KG1 (cell line): ENCODE results near the gene RPTOR.
A peak's percentile ranks its signal among the peaks of the same experiment; 100 is the strongest.

ENCODE experiments used
- DNase-seq: peaks from one replicate; lab custom pipeline; 2025; lab: John Stamatoyannopoulos, UW

The RPTOR gene

DNA sequence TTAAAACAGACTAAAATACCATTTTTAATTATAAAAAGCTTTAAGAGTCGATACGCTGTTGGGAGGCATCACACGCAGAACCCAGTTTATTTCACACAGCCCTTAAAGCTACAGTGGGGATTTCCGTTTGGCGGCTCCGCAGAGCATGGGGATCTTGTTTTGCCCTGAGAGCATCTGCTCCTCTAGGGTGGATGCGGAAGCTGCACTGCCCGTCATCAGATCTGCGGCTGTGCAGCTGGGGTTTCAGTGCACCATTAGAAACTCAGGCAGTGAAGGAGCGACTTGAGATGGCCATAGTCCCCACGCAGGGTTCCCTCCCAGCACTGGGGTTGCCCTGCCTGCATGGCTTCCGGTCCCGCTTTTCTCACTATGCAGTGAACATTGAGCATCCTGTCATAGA is 384.8 kb downstream of the RPTOR start:
- DNase-seq = no peak

DNA sequence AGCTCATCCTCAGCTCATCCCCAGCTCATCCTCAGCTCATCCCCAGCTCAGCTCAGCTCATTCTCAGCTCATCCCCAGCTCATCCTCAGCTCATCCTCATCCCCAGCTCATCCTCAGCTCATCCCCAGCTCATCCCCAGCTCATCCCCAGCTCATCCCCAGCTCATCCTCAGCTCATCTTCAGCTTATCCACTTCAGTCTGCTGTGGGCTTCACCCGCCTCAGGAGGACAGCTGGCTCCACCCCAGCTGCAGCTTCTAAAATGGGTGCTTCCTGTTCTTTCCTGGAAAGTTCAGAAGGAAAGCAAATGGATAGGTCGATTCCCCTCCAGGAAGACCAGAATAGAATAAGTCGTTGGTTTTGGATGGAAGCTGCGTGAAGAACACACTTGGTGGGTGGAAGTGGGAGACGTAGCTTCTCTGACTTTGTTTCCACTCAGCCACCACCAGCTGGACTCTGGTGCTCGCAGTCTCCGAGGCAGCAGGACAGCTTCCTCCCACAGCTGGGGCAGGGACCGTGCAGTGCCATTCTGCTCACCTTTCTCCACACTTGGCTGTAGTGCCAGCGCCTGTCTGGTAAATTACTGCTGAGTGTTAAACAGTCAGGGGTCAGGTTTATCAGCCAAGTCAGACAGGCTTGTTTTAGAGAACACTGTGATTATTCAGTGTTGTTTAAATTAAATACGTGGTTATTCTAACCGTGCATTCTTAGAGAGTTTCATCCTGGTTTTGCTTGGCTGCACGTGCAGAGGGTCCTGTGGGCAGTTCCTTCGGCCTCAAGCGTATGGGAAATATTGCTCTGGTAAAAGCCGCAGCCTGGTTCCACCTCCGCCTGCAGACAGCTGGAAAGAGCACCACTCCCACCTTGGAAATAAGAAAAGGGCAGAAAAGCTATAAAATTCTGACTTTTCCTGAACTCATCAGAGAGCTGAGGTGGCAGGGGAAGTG is 386.0 kb downstream of the RPTOR start:
- DNase-seq = no peak

DNA sequence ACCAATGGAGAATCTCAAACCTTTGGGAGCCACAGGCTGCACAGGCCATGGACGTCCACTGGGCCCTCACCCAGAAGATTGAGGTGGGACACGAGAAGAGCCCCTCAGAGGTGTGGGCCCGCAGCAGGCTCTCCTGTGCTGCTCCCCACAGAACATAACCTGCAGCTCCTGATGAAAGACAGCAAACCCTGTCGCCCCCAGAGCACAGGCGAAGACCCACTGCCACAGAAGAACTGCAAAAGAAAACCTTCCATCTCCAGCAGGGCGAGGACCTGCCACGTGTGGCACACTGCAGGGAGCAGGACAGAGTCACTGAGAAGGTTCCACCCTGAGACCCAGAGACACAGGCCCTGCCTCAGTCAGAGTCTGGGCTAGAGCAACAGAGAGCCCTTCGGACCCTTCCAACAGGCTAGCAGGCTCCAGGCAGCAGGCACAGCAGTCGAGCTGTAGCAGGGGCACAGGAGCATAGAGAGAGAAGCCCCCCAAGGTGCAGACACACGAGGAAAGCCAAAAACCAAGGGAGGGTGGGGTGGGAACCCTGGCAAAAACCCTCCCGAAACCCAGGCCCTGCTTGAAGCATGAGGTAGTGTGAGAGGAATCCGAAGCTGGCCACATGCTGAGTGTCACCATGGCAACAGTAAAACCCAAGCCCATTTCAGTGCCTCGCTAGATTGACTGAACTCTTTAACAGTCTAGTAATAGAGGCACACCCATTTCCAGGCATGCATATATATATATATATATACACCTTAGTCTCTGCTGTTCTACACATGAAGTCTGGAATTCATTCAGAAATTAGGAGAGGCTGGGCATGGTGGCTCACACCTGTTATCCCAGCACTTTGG is 387.0 kb downstream of the RPTOR start:
- DNase-seq = no peak

DNA sequence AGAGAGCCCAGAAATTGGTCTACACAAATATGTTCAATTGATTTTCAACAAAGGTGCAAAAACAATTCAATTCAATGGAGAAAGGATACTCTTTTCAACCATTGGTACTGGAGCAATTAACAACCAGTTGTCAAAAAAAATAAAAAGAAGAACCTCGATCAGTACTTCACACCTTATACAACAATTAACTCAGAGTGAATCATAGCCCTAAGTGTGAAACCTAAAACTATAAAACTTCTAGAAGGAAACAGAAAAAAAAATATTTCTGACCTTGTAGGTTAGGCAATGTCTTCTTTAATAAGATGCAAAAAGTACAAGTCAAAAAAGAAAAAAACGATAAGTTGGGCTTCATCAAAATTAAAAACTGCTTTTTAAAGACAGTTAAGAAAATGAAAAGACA is 390.9 kb downstream of the RPTOR start:
- no peak for DNase-seq

DNA sequence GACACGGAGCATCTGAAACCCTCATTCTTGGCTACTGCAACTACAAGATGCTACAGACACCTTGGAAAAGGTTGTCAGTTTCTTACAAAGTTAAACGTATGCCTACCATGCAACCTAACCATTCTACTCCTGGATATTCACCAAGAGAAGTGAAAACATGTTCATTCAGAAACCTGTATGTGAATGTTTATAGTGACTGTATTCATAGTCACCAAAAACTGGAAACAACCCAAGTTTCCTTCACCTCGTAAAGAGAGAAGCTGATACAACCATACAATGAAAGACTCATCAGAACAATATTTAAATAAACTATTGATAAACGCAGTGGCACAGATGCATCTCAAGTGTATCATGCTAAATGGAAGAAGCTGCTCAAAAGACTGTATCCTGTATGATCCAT is 391.6 kb downstream of the RPTOR start:
- no peak for DNase-seq

DNA sequence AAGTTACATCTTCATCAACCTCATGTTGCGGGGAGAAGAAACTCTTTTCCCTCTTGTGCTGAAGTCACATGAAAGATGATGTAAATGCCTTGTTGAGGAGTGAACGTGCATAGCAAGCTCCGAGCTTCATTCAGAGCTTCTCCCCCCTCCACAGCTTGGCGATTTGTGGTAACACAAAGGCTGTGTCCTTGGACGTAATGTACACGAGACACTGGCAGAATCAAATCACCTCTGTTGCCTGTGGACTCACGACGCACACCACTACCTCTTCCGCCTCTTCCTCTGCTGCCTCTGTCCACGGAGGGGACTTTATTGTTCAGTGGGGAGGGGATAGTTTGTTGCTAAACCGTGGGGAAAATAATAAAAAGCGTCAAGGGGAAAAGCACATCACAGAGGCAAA is 392.1 kb downstream of the RPTOR start:
- DNase-seq = no peak

DNA sequence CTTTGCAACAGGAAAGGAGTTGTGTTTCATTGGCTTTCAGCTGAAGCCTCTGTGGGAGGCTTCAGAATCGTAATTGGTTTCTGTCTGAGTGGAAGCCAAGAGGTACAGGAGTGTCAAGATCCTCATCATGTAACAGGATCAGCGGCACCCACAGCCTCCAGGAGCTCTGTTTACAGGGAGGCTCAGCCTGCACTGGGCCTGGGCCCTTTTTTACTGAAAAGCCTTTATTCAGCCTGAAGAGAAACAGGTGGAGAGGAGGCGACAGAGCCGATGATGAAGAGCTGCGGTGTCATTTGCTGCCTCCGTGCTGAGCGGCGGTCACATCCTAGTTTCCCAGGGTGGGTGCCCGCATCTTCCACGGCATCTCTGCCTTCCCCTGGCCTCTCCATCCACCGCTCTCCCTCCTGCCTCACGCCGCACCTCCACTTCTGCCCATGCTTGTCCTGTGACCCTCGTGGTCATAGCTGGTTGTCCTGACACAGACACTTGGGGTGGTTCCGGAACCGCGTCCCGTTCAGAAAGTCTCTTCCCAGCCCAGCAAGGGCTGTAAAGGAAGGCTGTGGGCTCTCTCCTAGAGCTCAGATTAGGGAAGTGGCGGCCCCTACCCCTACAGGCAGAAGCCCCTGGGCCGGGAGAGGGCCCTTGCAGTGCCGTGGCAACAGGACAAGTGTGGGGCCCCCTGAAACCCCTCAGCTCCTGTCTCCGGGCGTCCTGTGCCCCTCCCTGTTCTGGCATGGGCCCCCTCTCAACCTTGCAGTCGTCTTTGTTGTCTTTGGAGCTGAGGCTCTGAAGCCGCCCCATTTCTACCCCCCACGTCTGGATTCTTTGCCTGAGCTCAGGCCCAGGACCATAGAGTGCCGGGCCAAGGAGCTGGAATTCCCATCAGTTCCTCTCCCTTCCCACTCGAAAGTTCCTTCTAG is 393.1 kb downstream of the RPTOR start:
- no peak for DNase-seq

DNA sequence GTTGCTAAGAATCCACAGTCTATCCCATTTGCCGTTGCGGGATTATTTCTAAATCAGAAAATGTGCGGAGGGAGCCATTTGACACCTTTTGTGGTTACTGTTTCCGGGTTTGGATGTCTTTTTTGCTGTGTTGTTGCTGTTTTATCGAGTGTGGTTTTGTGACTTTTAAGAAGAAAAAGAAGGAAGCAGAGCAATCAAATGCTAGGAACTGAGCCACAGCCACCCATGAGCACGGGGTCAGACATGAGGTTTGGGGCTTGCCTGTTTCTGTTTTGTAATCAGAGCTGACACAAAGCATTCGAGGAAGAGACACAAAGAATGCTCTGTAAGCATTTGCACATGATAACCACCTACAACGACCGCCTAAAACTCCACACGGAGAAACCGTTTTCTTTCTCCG is 393.9 kb downstream of the RPTOR start:
- DNase-seq = peak; percentile 12

DNA sequence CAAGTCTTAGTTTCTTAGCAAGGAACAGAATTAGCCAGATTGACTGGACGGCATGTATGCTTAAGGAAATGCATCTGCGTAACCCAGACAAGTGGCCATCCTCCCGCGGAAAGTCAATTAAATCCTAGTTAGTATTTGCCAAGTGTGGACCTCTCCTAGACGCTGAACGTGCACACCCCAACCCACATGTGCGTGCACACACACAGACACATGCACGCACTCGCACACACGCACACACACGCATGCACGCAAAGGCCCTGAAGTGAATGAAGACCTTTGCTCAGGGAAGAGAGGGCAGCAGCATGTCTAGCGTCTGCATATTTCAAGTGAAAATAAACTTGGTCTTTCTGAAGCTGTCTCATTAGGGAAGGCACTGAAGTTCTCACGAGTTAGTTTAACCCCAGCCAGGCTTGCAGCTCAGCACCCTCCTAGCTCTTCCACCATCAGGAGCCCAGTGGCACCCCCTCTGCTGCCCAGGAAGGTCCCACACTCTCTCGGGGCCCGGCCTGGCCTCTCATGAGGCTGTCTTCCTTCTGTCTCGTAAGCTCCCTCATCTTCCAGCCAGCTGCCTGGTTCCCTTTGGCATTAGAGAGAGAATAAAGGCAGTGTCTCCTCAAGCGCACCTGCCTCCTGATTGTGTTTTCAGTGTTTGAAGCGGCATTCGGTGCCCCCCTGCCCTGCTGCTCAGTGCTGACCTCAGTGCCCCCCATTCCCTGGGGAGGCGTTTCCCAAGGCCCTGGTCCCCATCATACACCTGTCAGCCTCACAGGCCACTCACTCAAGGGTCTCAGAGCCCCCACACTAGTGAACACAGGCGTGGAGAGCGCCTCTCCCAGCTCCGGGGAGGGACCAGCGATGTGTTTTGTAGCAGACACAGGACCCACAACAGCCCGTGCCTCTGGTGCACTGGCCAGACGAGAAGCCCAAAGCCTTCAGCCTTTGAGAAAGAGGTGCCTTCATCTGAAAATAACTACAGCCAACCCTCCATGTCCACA is 394.8 kb downstream of the RPTOR start:
- DNase-seq = no peak

DNA sequence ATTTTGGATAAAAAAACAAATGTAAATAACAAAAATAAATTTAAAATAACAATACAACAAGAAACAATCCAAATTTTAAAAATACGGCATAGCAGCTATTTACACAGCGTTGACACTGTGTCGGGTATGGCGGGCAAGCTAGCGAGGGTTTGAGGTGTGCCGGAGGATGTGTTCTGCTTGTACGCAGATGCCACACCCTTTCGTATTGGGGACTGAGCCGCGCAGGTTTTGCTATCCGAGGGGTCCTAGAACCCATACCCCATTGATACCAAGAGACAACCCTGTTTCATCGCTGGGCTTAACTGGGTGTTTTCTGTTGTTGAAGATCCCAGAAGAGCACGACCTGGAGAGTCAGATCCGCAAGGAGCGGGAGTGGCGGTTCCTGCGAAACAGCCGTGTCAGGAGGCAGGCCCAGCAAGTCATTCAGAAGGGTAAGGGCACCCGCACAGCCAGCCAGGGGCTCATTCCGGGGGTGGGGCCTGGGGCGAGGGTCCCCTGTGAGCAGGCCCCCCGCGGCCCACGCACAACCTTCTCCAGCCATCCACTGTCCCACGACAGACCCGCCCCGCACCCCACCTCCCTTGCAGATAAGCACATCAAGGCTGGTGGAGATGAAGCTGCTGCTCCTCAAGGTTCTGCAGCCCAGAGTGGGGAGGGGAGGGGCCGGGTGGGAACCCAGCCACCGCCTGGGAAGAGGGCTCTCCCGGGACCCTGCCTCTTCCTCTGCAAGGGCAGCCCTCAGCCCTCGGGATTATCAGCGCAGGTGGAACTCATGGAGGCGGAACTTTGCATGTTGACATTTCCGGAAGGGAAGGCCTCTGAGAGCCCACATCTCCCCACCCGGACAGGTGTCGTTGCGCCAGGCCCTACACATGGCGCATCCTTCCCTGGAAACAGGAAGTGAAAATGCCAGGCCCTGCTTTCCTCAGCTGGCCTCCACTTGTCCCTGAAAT is 395.8 kb downstream of the RPTOR start:
- DNase-seq = no peak

DNA sequence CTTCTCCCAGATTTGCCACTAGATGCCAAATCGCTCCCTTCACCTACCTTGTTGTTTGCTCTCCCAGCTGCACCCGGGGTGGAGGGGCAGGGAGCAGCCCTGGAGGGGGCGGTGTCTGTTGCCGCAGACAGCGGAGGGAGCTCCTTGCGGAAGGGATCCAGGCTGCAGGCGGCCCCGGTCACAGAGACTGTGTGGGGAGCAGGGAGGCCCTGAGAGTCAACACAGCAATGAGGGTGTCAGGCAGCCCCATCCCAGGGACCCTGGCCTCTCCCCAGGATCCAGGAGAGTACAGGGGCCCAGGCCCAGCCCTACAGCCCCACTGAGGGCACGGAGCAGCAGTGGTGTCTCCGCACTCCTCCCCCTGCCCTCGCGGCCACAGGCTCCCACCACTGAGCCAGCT is 396.5 kb downstream of the RPTOR start:
- DNase-seq = no peak

DNA sequence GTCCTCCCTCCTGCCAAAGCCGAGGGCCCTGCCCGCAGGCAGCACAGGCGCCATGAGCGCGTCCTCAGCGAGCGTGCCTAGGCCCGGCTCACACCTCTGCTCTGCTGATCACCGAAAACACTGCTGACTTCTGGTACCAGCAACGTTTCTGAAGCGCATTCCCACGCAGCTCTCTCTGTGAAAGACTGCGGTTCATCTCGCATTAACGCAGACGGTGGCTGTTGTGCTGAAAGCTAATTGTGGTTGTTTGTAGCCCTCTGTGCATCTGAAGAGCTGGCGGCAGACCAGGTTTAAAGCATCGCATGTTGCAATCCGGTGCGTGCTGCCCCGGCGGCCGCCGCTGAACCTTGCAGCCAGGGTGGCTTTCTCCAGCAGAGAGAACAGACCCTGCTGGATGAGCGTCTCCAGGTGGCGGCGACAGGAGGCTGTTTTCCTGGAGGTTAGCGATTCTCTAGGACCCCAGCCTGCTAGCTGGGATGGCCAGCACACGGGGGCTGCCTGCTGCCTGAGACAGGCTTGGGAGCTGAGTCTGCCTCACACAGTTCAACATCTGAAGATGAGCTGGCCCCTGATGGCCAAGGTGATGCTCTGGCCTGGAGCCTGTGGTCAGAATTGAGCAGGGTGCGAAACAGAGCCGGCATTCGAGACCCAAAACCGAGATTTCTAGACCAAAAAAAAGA is 397.2 kb downstream of the RPTOR start:
- no peak for DNase-seq

DNA sequence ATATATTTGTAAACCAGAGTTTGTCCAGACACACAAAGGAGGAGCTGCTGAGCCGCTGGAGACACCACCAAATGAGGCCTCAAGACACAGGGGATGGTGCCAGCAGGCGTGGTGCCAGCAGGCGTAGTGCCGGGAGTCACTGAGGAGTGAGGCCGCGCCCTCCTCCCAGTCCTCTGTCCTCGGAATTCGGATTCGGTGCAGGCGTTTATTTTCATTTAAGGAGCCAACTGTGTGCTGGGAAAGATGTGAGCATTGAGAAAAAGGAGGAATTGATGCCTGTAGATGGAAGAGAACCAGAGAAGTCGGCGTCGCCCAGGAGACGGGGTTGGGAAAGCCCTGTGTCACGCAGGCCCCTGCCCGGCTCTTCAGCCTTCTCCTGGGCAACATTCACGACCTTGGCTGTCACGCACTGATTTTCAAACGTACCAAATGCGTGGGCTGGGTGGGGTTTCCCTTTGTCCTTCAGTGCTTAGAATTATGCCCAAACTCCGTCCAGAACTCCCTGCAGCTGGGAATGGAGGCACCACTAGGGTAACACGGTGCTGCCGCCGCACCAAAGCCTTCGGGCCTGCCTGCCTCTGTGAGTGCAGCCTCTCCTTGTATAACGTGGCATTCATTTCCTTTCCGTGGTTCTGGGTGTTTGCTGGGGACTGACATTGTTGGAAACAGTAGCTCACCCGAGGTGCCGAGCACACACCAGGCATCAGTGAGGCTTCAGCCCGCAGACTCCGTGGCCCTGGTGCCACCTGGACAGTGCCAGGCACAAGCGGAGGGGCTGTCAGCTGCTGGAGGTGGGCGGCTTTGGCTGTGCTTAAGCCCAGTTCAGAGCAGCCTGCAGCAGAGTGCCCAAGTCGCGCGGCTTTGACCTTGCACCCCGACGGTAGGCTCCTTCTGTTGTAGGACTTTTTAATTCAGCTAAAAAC is 398.0 kb downstream of the RPTOR start:
- DNase-seq = no peak

DNA sequence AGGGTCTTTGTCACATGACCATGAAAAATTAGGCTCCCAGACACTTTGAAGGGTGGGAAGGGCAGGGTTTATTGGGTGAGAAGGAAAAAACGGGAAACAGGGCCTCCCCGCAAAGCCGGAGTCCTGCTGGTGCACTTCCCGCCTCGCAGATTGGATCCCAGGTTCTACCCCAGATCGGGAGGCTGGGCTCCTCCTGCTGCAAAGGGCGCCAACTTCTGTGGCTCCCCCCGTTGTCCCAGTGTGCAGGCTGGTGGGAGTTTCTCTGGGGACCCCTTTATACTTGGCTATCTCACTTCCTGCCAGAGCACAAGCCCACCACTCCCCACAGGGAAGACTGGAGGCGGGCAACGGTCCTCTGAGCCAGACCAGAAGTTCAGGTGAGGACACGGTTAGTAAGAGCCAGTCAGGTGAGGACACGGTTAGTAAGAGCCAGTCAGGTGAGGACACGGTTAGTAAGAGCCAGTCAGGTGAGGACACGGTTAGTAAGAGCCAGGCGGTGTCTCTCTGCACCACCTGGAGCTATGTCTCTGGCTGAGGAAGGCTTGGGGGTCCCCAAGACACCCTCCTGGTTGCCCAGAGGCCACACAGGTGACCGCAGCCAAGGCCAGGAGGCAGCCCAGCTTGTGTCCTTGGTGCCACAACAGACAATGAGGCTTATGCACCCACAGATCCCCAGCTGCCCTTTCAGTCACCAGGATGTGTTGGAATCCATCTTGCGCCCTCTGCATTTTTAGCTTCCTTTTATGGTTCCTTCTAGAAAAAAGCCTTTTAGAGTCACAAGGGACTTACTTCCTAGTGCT is 398.9 kb downstream of the RPTOR start:
- no peak for DNase-seq

DNA sequence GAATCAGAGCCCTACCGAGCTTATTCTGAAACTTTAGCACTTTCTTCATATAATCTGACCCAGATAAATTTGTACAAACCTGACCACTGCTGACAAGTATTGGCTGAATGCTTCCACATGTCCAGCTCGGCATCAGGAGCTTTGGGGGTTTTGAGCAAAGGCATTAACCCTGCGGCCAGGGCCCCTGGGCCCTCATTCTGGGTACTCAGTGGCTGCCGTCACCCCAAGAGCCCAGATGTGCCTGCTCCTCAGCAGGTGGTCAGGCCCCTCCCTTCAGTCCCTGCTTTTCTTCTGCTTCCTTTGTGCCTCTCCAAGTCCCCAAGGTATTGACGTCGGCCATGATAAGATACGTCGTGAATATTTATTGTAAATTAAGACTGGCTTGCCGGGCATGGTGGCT is 399.7 kb downstream of the RPTOR start:
- no peak for DNase-seq

DNA sequence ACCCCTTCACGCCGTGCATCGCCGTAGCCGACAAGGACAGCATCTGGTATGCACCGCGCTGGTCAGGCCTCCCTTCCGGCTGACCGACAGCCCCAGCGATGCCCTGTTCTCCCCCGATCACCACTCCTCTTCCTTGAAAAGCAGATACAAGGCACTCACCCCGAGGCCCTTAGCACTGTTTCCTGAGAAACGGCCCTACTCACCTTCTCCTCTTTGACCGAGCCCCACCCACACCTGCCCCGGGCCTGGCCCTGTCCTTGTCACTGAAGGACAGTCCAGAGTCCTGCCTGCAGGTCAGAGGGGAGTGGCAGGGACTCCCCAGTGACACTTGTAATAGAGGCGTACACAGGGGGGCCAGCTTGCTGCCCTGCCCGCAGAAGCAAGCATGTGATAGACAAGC is 401.1 kb downstream of the RPTOR start:
- DNase-seq = no peak

DNA sequence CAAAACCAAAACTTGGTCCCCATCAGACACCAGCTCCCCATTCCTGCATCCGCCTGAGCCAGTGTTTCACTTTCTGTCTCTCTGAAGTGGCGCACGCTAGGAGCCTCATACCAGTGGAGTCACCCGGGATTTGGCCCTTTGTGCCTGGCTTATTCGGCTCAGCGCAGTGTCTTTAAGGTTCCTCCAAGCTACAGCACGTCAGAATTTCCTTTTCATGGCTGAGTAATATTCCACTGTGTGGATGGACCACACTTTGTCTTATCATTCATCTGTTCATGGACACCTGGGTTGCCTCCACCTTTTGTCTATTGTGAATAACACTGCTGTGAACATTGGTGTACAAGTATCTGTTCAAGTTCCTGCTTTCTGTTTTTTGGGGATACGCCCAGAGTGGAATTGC is 401.8 kb downstream of the RPTOR start:
- no peak for DNase-seq
